K562 (cell line): ENCODE results near the gene DPT. TPM values are rescaled to one million over a fixed set of nuclear protein-coding genes. Genes with fewer than 3 reads are reported as not detected.

ENCODE experiments used
- ATAC-seq: fragments of 200-7000 bp; cut with Tn5 transposase; 3 replicates; pipeline ENCODE4 v1.9.1; 2020; ENCODE audit warnings: moderate library complexity
- BruUV-seq: library from RNA; stranded (reverse); fragments of 400-500 nt; replicated peaks from 2 replicates; lab custom pipeline; 2021; lab: Mats Ljungman, UMichigan
- CTCF ChIA-PET: fragments of 300-600 bp; formaldehyde crosslinking; extraction: SDS; loops from one replicate; lab custom pipeline; 2021; ENCODE audit warnings: low intra/inter-chr PET ratio; lab: Yijun Ruan, JAX
- POLR2A ChIA-PET: fragments of 300-600, 350-650 bp; sonication (Branson Sonifier 250); formaldehyde crosslinking; extraction: SDS; loops from one replicate; lab custom pipeline; 2021; ENCODE audit warnings: antibody characterized with exemption, inconsistent platforms; lab: Yijun Ruan, JAX
- DNase-seq, 4 experiments: peaks; one replicate each; pipeline versions ENCODE4 v3.0.0 to v3.0.0-alpha.2; 2011 to 2018; ENCODE audit warnings: low spot score in 3 of 4, mixed read lengths in 3 of 4; ENCODE audit errors: extremely low read depth in 1 of 4
- FAIRE-seq: peaks from 2 replicates; lab custom pipeline; 2011; peaks lifted over from hg19 to GRCh38; lab: Jason Lieb, UNC
- H2AFZ ChIP-seq: 2 replicates; pipeline ENCODE4 v1.6.0; 2011; ENCODE audit warnings: low read depth, low read length, control low read depth, inconsistent platforms
- H3K27ac ChIP-seq: fragments of 200-600 bp; 3 replicates; pipeline ENCODE4 v1.8.0; 2011; ENCODE audit warnings: low read depth, mild to moderate bottlenecking, control low read depth, inconsistent platforms, low read length, moderate library complexity, mixed read lengths; ENCODE audit errors: extremely low read depth
- H3K27me3 ChIP-seq, 2 experiments: fragments of 300-600 bp in 1 of 2; 2 replicates in 1 of 2; 3 replicates in 1 of 2; pipeline versions ENCODE4 v1.6.0 to v1.8.0; 2011; ENCODE audit warnings: inconsistent platforms in 2 of 2, low read length in 2 of 2, mild to moderate bottlenecking in 1 of 2, mixed read lengths in 1 of 2, moderate library complexity in 1 of 2; ENCODE audit not compliant: control insufficient read depth in 2 of 2, insufficient read depth in 2 of 2
- H3K36me3 ChIP-seq: fragments of 300-600 bp; 3 replicates; pipeline ENCODE4 v1.8.0; 2011; ENCODE audit warnings: mild to moderate bottlenecking, low read length, inconsistent platforms; ENCODE audit not compliant: control insufficient read depth, insufficient read depth
- H3K4me1 ChIP-seq, 2 experiments: fragments of 200-600 bp in 1 of 2; replicated peaks in 1 of 2; 2 replicates in 1 of 2; 3 replicates in 1 of 2; pipeline versions ENCODE4 v1.5.1 to v1.8.0; 2011; ENCODE audit warnings: inconsistent platforms in 2 of 2, low read length in 2 of 2, mild to moderate bottlenecking in 1 of 2, mixed read lengths in 1 of 2, moderate library complexity in 1 of 2; ENCODE audit not compliant: control insufficient read depth in 2 of 2, insufficient read depth in 2 of 2
- H3K4me2 ChIP-seq: 2 replicates; pipeline ENCODE4 v1.6.1; 2011; ENCODE audit warnings: low read length, control low read depth, inconsistent platforms, mixed read lengths; ENCODE audit not compliant: insufficient read depth
- H3K4me3 ChIP-seq: fragments of 200-600 bp; sonication (generic), shearing (Covaris generic); 2 replicates; pipeline ENCODE4 v1.5.1; 2016; ENCODE audit warnings: control low read depth, inconsistent platforms
- H3K79me2 ChIP-seq: fragments of 200-600 bp; 3 replicates; pipeline ENCODE4 v1.8.0; 2011; ENCODE audit warnings: low read length, inconsistent platforms; ENCODE audit not compliant: control insufficient read depth, insufficient read depth
- H3K9ac ChIP-seq, 2 experiments: 2 replicates each; pipeline versions ENCODE4 v1.6.0 to v1.6.1; 2011; ENCODE audit warnings: low read depth in 2 of 2, low read length in 2 of 2, control low read depth in 1 of 2, inconsistent platforms in 1 of 2, mild to moderate bottlenecking in 1 of 2, mixed read lengths in 1 of 2; ENCODE audit not compliant: insufficient read depth in 1 of 2
- H3K9me1 ChIP-seq: one replicate; pipeline ENCODE4 v1.6.0; 2011; ENCODE audit warnings: inconsistent platforms, mild to moderate bottlenecking, low read length, moderate library complexity; ENCODE audit not compliant: control insufficient read depth, insufficient read depth
- H3K9me3 ChIP-seq: replicated peaks from 2 replicates; pipeline ENCODE4 v1.5.1; 2011; ENCODE audit warnings: low read depth, low read length, inconsistent platforms; ENCODE audit not compliant: control insufficient read depth, insufficient read depth
- H4K20me1 ChIP-seq: replicated peaks from 2 replicates; pipeline ENCODE4 v1.6.1; 2011; ENCODE audit warnings: low read length, inconsistent platforms, mixed read lengths; ENCODE audit not compliant: control insufficient read depth, insufficient read depth
- CLOCK ChIP-seq: fragments of 250-450 bp; sonication (Bioruptor Pico); IDR thresholded peaks from 2 replicates; pipeline ENCODE4 v1.4.0; 2020; ENCODE audit warnings: mild to moderate bottlenecking, moderate library complexity, borderline replicate concordance
- CREB3L1 ChIP-seq: fragments of 450-650 bp; IDR thresholded peaks from 2 replicates; pipeline ENCODE4 v1.6.1; 2014; ENCODE audit warnings: low read depth, mild to moderate bottlenecking, moderate library complexity, borderline replicate concordance
- KDM4B ChIP-seq, 2 experiments: fragments of 450-650 bp in 1 of 2; sonication (generic) in 1 of 2; IDR thresholded peaks; 2 replicates each; pipeline ENCODE4 v1.6.1; 2016 to 2017; ENCODE audit warnings: borderline replicate concordance in 2 of 2, antibody characterized with exemption in 1 of 2, low read depth in 1 of 2, mild to moderate bottlenecking in 1 of 2
- MTA2 ChIP-seq: fragments of 450-650 bp; IDR thresholded peaks from 2 replicates; pipeline ENCODE4 v1.6.1; 2016; ENCODE audit warnings: low read depth
- NFIC ChIP-seq: fragments of 450-650 bp; IDR thresholded peaks from 2 replicates; pipeline ENCODE4 v1.6.1; 2017; ENCODE audit warnings: mild to moderate bottlenecking, inconsistent platforms
- OTX1 ChIP-seq: fragments of 450-650 bp; formaldehyde crosslinking; IDR thresholded peaks from 2 replicates; pipeline ENCODE4 v1.4.0; 2022; ENCODE audit warnings: mild to moderate bottlenecking
- SMARCB1 ChIP-seq: IDR thresholded peaks from 2 replicates; pipeline ENCODE4 v1.6.1; 2011; ENCODE audit warnings: improper control_type of control experiment, low read depth; ENCODE audit not compliant: insufficient read length
- SNAPC5 ChIP-seq: fragments of 250-450 bp; sonication (Bioruptor Pico); IDR thresholded peaks from 2 replicates; pipeline ENCODE4 v1.8.0; 2021; ENCODE audit warnings: moderate library complexity, mild to moderate bottlenecking, inconsistent platforms
- SREBF1 ChIP-seq: fragments of 150-350 bp; IDR thresholded peaks from 2 replicates; pipeline ENCODE4 v1.6.1; 2014; ENCODE audit warnings: antibody characterized with exemption, low read depth, low read length, borderline replicate concordance
- TCF15 ChIP-seq: fragments of 250-450 bp; sonication (Bioruptor Pico); IDR thresholded peaks from 2 replicates; pipeline ENCODE4 v1.8.0; 2022; ENCODE audit warnings: moderate library complexity, mild to moderate bottlenecking, inconsistent platforms
- ZBED1 ChIP-seq: IDR thresholded peaks from 2 replicates; pipeline ENCODE4 v1.6.1; 2014
- ZFP91 ChIP-seq: sonication (generic); formaldehyde crosslinking; IDR thresholded peaks from 2 replicates; pipeline ENCODE4 v1.8.0; 2022; ENCODE audit warnings: mild to moderate bottlenecking, missing genetic modification reagents
- ZNF445 ChIP-seq: fragments of 250-450 bp; sonication (Bioruptor Pico); IDR thresholded peaks from 2 replicates; pipeline ENCODE4 v1.4.0; 2020; ENCODE audit warnings: low read depth, mild to moderate bottlenecking, moderate library complexity
- ZNF512 ChIP-seq: IDR thresholded peaks from 2 replicates; pipeline ENCODE4 v1.6.1; 2016; ENCODE audit warnings: missing genetic modification characterization, missing compliant biosample characterization
- ZNF830 ChIP-seq: fragments of 250-450 bp; sonication (Bioruptor Pico); IDR thresholded peaks from 2 replicates; pipeline ENCODE4 v1.5.0; 2021; ENCODE audit warnings: mild to moderate bottlenecking
- WGBS: fragments of 100-300 bp; shearing (Covaris generic); methylation state at CpG from one replicate; pipeline ENCODE4 v1.1.6; 2016; ENCODE audit warnings: low coverage, mixed read lengths; ENCODE audit not compliant: insufficient coverage; ENCODE audit errors: missing lambda C conversion rate; 5-methylcytosine and 5-hydroxymethylcytosine counted together
- in situ Hi-C: fragments of 300-500 bp; cut with MboI; formaldehyde crosslinking; loops from 4 replicates; pipeline ENCODE4 v1.15.0; 2018; ENCODE audit warnings: inconsistent platforms, mixed read lengths
- intact Hi-C: fragments of 100-400 bp; cut with micrococcal nuclease; formaldehyde crosslinking; loops from 2 replicates; pipeline ENCODE4 v1.14.2; 2022
- polyA plus RNA-seq, 8 experiments: library from polyadenylated mRNA; depleted of rRNA in 4 of 8; stranded (reverse) in 5 of 8; unstranded in 3 of 8; fragments of >200 nt; fragmentation: Nextera tagmentation in 2 of 8; fragmentation: Illumina TruSeq in 1 of 8; extraction: Ambion mirVana in 2 of 8; extraction: Trizol in 1 of 8; gene quantifications; 2 replicates each; pipeline versions ENCODE4 v1.2.1 to v1.2.3, GENCODE V29; 2011 to 2014; ENCODE audit warnings: inconsistent platforms in 1 of 8, missing spikeins in 1 of 8
- total RNA-seq, 7 experiments: library from RNA; depleted of rRNA in 6 of 7; stranded (reverse); fragments of >200 nt in 6 of 7; fragmentation: Illumina TruSeq in 2 of 7; extraction: Trizol in 2 of 7; gene quantifications; 2 replicates each; pipeline versions ENCODE4 v1.2.1 to v1.2.3, GENCODE V29; 2011 to 2021; ENCODE audit warnings: low replicate concordance in 1 of 7

DPT gene
- total and polyA plus RNA-seq, 9 of the 15 experiments (the other 6 are each of a cell fraction or from before 2014, with no cell fraction given) = not detected

- in situ Hi-C loops = no loop called here
- BruUV-seq = no TSS peak
- H3K4me3 ChIP-seq = no peak overlapping the region
- no peaks in the 10 kb centered on the region for H3K4me1 ChIP-seq
- no peaks in the 10 kb centered on the region for H3K36me3 ChIP-seq
- H3K27me3 ChIP-seq = peaks cover 9 to 21% of the 10 kb centered on the region in 2 experiments
- no peaks in the 10 kb centered on the region for H3K9me3 ChIP-seq
- H3K9me1 ChIP-seq = no peaks in the 10 kb centered on the region
- POLR2A ChIA-PET = no interaction called here
- TF ChIP-seq OTX1 (no peak), ZFP91 (CRISPR knock-in tag) (no peak), ZNF830 (CRISPR knock-in tag) (no peak), KDM4B (IDR thresholded peaks at IDR 0.05; ENCODE audit: borderline replicate concordance in 2 of 2, low read depth in 1 of 2) (no peak), SMARCB1 (no peak), NFIC (no peak), CLOCK (CRISPR knock-in tag) (no peak), CREB3L1 (no peak), SREBF1 (no peak), ZBED1 (no peak), TCF15 (no peak), MTA2 (no peak), ZNF445 (CRISPR knock-in tag) (no peak), ZNF512 (tag) (no peak), SNAPC5 (CRISPR knock-in tag) (no peak)
- no peaks in the 10 kb centered on the region for H3K79me2 ChIP-seq
- no peak overlapping the region for H3K4me2 ChIP-seq
- H2AFZ ChIP-seq = no peak overlapping the region
- no peak overlapping the region for H3K27ac ChIP-seq
- CTCF ChIA-PET = no interaction called here
- H3K9ac ChIP-seq = no peak overlapping the region
- intact Hi-C loops = no loop called here
- FAIRE-seq = no peak
- WGBS = 0% methylated on average over 4 of the region's 4 CpGs
- no peak for DNase-seq
- no peak for ATAC-seq
- no peaks in the 10 kb centered on the region for H4K20me1 ChIP-seq
These were observed 4.2 kb upstream of the DPT start for GRCh38 chr1:168733241-168733640.
